HepG2 (cell line): ENCODE data around the gene RGS6. TPM values are rescaled to one million over a fixed set of nuclear protein-coding genes. Genes with fewer than 3 reads are reported as not detected.

Experiments used
- ATAC-seq: fragments of 200-7000 bp; cut with Tn5 transposase; 3 replicates; pipeline ENCODE4 v1.9.1; 2020; ENCODE audit warnings: mild to moderate bottlenecking, moderate library complexity
- BruUV-seq: library from RNA; stranded (reverse); fragments of 400-500 nt; replicated peaks from 2 replicates; lab custom pipeline; 2021; lab: Mats Ljungman, UMichigan
- CTCF ChIA-PET: fragments of 300-600 bp; formaldehyde crosslinking; extraction: SDS; loops from one replicate; lab custom pipeline; 2021; ENCODE audit warnings: low total read pairs, inconsistent platforms, low intra/inter-chr PET ratio; lab: Yijun Ruan, JAX
- POLR2A ChIA-PET: fragments of 350-600 bp; sonication (Branson Sonifier 250); formaldehyde crosslinking; loops from one replicate; lab custom pipeline; 2020; ENCODE audit warnings: antibody characterized with exemption, inconsistent platforms; lab: Yijun Ruan, JAX
- DNase-seq: peaks from one replicate; pipeline ENCODE4 v3.0.0-alpha.2; 2015; ENCODE audit warnings: low spot score
- FAIRE-seq: peaks from 3 replicates; lab custom pipeline; 2011; peaks lifted over from hg19 to GRCh38; lab: Jason Lieb, UNC
- H2AFZ ChIP-seq: one replicate; pipeline ENCODE4 v1.6.1; 2011; ENCODE audit warnings: low read length, inconsistent platforms
- H3K27ac ChIP-seq: fragments of 300-600 bp; 3 replicates; pipeline ENCODE4 v1.8.0; 2011; ENCODE audit warnings: mixed run types, mild to moderate bottlenecking, mixed read lengths, low read length, inconsistent platforms; ENCODE audit not compliant: insufficient read depth; ENCODE audit errors: extremely low read length
- H3K27me3 ChIP-seq, 2 experiments: fragments of 200-600 bp in 1 of 2; 2 replicates in 1 of 2; 3 replicates in 1 of 2; pipeline versions ENCODE4 v1.6.0 to v1.8.0; 2011; ENCODE audit warnings: low read length in 2 of 2, mild to moderate bottlenecking in 2 of 2, moderate library complexity in 2 of 2, inconsistent platforms in 1 of 2; ENCODE audit not compliant: insufficient read depth in 2 of 2, control insufficient read depth in 1 of 2
- H3K36me3 ChIP-seq, 2 experiments: fragments of 200-600 bp in 1 of 2; replicated peaks in 1 of 2; 2 replicates in 1 of 2; 3 replicates in 1 of 2; pipeline versions ENCODE4 v1.5.1 to v1.8.0; 2011; ENCODE audit warnings: low read length in 2 of 2, inconsistent platforms in 1 of 2; ENCODE audit not compliant: insufficient read depth in 2 of 2, control insufficient read depth in 1 of 2
- H3K4me1 ChIP-seq: 2 replicates; pipeline ENCODE4 v1.5.1; 2012; ENCODE audit warnings: low read length, inconsistent platforms; ENCODE audit not compliant: insufficient read depth
- H3K4me2 ChIP-seq: 2 replicates; pipeline ENCODE4 v1.6.0; 2011; ENCODE audit warnings: low read depth, low read length, inconsistent platforms
- H3K4me3 ChIP-seq, 3 experiments: fragments of 200-600 bp in 1 of 3; sonication (generic), shearing (Covaris generic) in 1 of 3; replicated peaks in 1 of 3; 2 replicates each; pipeline ENCODE4 v1.5.1; 2011 to 2016; ENCODE audit warnings: low read length in 3 of 3, inconsistent platforms in 2 of 3, low read depth in 2 of 3, mild to moderate bottlenecking in 2 of 3, control low read depth in 1 of 3, mixed read lengths in 1 of 3; ENCODE audit not compliant: insufficient read depth in 1 of 3
- H3K79me2 ChIP-seq: one replicate; pipeline ENCODE4 v1.6.1; 2011; ENCODE audit warnings: low read length, inconsistent platforms; ENCODE audit not compliant: insufficient read depth
- H3K9ac ChIP-seq: 2 replicates; pipeline ENCODE4 v1.6.0; 2011; ENCODE audit warnings: mild to moderate bottlenecking, low read depth, low read length, inconsistent platforms; ENCODE audit not compliant: insufficient read depth
- H3K9me3 ChIP-seq: 2 replicates; pipeline ENCODE4 v1.5.1; 2012; ENCODE audit warnings: mild to moderate bottlenecking, low read length
- H4K20me1 ChIP-seq: 2 replicates; pipeline ENCODE4 v1.6.0; 2011; ENCODE audit warnings: inconsistent platforms, mild to moderate bottlenecking, low read length, moderate library complexity; ENCODE audit not compliant: insufficient read depth
- GABPB1 ChIP-seq: IDR thresholded peaks from 2 replicates; pipeline ENCODE4 v1.6.1; 2016; ENCODE audit warnings: mild to moderate bottlenecking, missing genetic modification reagents, moderate library complexity, missing compliant biosample characterization
- MAFK ChIP-seq, 2 experiments: IDR thresholded peaks in 1 of 2; conservative IDR thresholded peaks in 1 of 2; 2 replicates each; pipeline ENCODE4 v1.6.1; 2011; ENCODE audit warnings: improper control_type of control experiment in 2 of 2, low read length in 2 of 2
- RFX5 ChIP-seq: IDR thresholded peaks from 2 replicates; pipeline ENCODE4 v1.6.1; 2011; ENCODE audit warnings: low read depth, low read length, improper control_type of control experiment
- ZBTB2 ChIP-seq: sonication (generic); formaldehyde crosslinking; IDR thresholded peaks from 2 replicates; pipeline ENCODE4 v1.8.0; 2022; ENCODE audit warnings: low read depth, missing genetic modification reagents
- WGBS: methylation state at CpG from one replicate; pipeline ENCODE4 v1.1.6; 2017; ENCODE audit warnings: low lambda C conversion rate; 5-methylcytosine and 5-hydroxymethylcytosine counted together
- in situ Hi-C: cut with HindIII; loops from 2 replicates; pipeline ENCODE4 v1.10.0; 2017; ENCODE audit warnings: low pct_unique_long_range_greater_than_20kb; ENCODE audit not compliant: extremely low pct_ligation_motif_present
- intact Hi-C: fragments of 100-400 bp; cut with micrococcal nuclease; formaldehyde crosslinking; loops from one replicate; pipeline ENCODE4 v1.10.0; 2022; ENCODE audit not compliant: unreplicated experiment
- polyA plus RNA-seq, 8 experiments: library from polyadenylated mRNA; depleted of rRNA in 3 of 8; stranded (reverse) in 7 of 8; unstranded in 1 of 8; fragments of >200 nt; fragmentation: Illumina TruSeq in 4 of 8; extraction: Trizol in 4 of 8; gene quantifications; 2 replicates each; pipeline versions ENCODE4 v1.2.1 to v1.2.3, GENCODE V29; 2011 to 2016; ENCODE audit warnings: low read depth in 4 of 8, missing spikeins in 1 of 8, mixed read lengths in 1 of 8; ENCODE audit not compliant: insufficient read depth in 1 of 8
- total RNA-seq, 5 experiments: library from RNA; depleted of rRNA; stranded (reverse); fragments of >200 nt; fragmentation: Illumina TruSeq; extraction: Trizol; gene quantifications; 2 replicates each; pipeline ENCODE4 v1.2.3, GENCODE V29; 2016; ENCODE audit warnings: low read depth in 1 of 5

RGS6 gene
- total and polyA plus RNA-seq, 2 of the 13 experiments (the other 11 are each of a cell fraction or from before 2014, with no cell fraction given), result not detected

- intact Hi-C loops, result no loop called here
- H2AFZ ChIP-seq, result no peak overlapping the region
- no peaks in the 10 kb centered on the region for H3K36me3 ChIP-seq
- H3K9ac ChIP-seq, result no peak overlapping the region
- TF ChIP-seq ZBTB2 (CRISPR knock-in tag), result no peak
- no peak for TF ChIP-seq RFX5
- 0 out of 4 replicates have a peak, but pooled peaks of 1 of the 2 experiments have one; percentile 12 for TF ChIP-seq MAFK (conservative IDR thresholded peaks at IDR 0.05 in 1 of 2, IDR thresholded peaks at IDR 0.05 in 1 of 2; ENCODE audit: low read length in 2 of 2)
- TF ChIP-seq GABPB1 (CRISPR knock-in tag), result peak; percentile 12; the same call in 1 of the 2 replicates
- FAIRE-seq (no peak), ATAC-seq (no peak), DNase-seq (no peak)
- peaks cover 10 to 66% of the 10 kb centered on the region in 2 experiments for H3K27me3 ChIP-seq
- in situ Hi-C loops, result no loop called here
- no peaks in the 10 kb centered on the region for H3K4me1 ChIP-seq
- no TSS peak for BruUV-seq
- POLR2A ChIA-PET, result no interaction called here
- H3K79me2 ChIP-seq, result no peaks in the 10 kb centered on the region
- CTCF ChIA-PET, result no interaction called here
- no CpG with 5 or more reads among the region's 8 CpGs for WGBS
- H3K27ac ChIP-seq, result no peak overlapping the region
- H3K4me2 ChIP-seq, result no peak overlapping the region
- no peak overlapping the region for H3K4me3 ChIP-seq
- H4K20me1 ChIP-seq, result no peaks in the 10 kb centered on the region
- no peaks in the 10 kb centered on the region for H3K9me3 ChIP-seq
These were observed 612.6 kb downstream of the RGS6 start for GRCh38 chr14:72544615-72545387.
